GM12864 (cell line): Measurements from ENCODE around the gene LAPTM5.

Source experiments
- DNase-seq: peaks from one replicate; pipeline ENCODE4 v3.0.0-alpha.2; 2011; ENCODE audit warnings: low read depth
- H3K4me3 ChIP-seq: 2 replicates; pipeline ENCODE4 v1.5.1; 2011; ENCODE audit warnings: mild to moderate bottlenecking, low read depth, low read length, control low read depth
- CTCF ChIP-seq: IDR thresholded peaks from 2 replicates; pipeline ENCODE4 v1.5.1; 2011; ENCODE audit warnings: low read depth, mild to moderate bottlenecking, moderate library complexity, low read length, control low read depth, inconsistent platforms; ENCODE audit errors: missing control alignments

LAPTM5 gene

GRCh38 chr1:30801771-30802198 lies 44.2 kb upstream of the LAPTM5 start:
- H3K4me3 ChIP-seq: no peak overlapping the region
- TF ChIP-seq CTCF: peak; percentile 99
- DNase-seq: no peak

GRCh38 chr1:30799233-30799511 lies 41.6 kb upstream of the LAPTM5 start:
- TF ChIP-seq CTCF: no peak
- DNase-seq: no peak
- H3K4me3 ChIP-seq: no peak overlapping the region

- no peak for DNase-seq
- no peak for TF ChIP-seq CTCF
- H3K4me3 ChIP-seq: no peak overlapping the region
Measured at GRCh38 chr1:30798389-30799232, 41.0 kb upstream of the LAPTM5 start.

- DNase-seq: no peak
- H3K4me3 ChIP-seq: no peak overlapping the region
- TF ChIP-seq CTCF: no peak
Measured at GRCh38 chr1:30795026-30795425, 37.5 kb upstream of the LAPTM5 start.

GRCh38 chr1:30794260-30794659 lies 36.7 kb upstream of the LAPTM5 start:
- TF ChIP-seq CTCF: no peak
- DNase-seq: no peak
- no peak overlapping the region for H3K4me3 ChIP-seq

GRCh38 chr1:30793209-30793608 lies 35.6 kb upstream of the LAPTM5 start:
- no peak for TF ChIP-seq CTCF
- DNase-seq: no peak
- no peak overlapping the region for H3K4me3 ChIP-seq

GRCh38 chr1:30791868-30792267 lies 34.3 kb upstream of the LAPTM5 start:
- no peak overlapping the region for H3K4me3 ChIP-seq
- DNase-seq: no peak
- no peak for TF ChIP-seq CTCF
